CD8-positive, alpha-beta memory T cell (primary cell): ENCODE data around the gene LDHAL6B. TPM values are rescaled to one million over a fixed set of nuclear protein-coding genes. Genes with fewer than 3 reads are reported as not detected.

ENCODE experiments used
- CTCF ChIA-PET: fragments of 350-600 bp; sonication (Branson Sonifier 250); formaldehyde crosslinking; loops from one replicate; lab custom pipeline; 2021; ENCODE audit warnings: antibody characterized with exemption; lab: Charles Lee
- POLR2A ChIA-PET: fragments of 350-600 bp; sonication (Branson Sonifier 250); formaldehyde crosslinking; loops from one replicate; lab custom pipeline; 2021; ENCODE audit warnings: antibody characterized with exemption; lab: Charles Lee
- DNase-seq, 5 donors: peaks; one replicate each; pipeline versions ENCODE4 v3.0.0 to v3.0.0-alpha.2; 2020 to 2022; ENCODE audit warnings: mixed read lengths in 1 of 5
- H3K27ac ChIP-seq: one replicate; pipeline ENCODE4 v1.7.0; 2013; ENCODE audit warnings: low read depth, mild to moderate bottlenecking, low read length, moderate library complexity
- H3K27me3 ChIP-seq: 2 replicates; pipeline ENCODE4 v1.7.0; 2013; ENCODE audit warnings: low read length, mild to moderate bottlenecking; ENCODE audit not compliant: insufficient read depth, poor library complexity, severe bottlenecking
- H3K36me3 ChIP-seq: 2 replicates; pipeline ENCODE4 v1.7.0; 2013; ENCODE audit warnings: mild to moderate bottlenecking, low read length, moderate library complexity; ENCODE audit not compliant: insufficient read depth
- H3K4me1 ChIP-seq: 2 replicates; pipeline ENCODE4 v1.7.0; 2013; ENCODE audit warnings: mild to moderate bottlenecking, low read length, moderate library complexity; ENCODE audit not compliant: insufficient read depth
- H3K4me3 ChIP-seq: 2 replicates; pipeline ENCODE4 v1.7.0; 2013; ENCODE audit warnings: mild to moderate bottlenecking, low read length
- H3K9me3 ChIP-seq: 2 replicates; pipeline ENCODE4 v1.7.0; 2013; ENCODE audit warnings: mild to moderate bottlenecking, low read length
- H3K27ac Mint-ChIP-seq, 8 donors: one replicate each; pipeline ENCODE4 v1.8.0; 2020 to 2021; ENCODE audit warnings: mixed read lengths in 8 of 8, mild to moderate bottlenecking in 6 of 8, inconsistent platforms in 3 of 8, moderate library complexity in 3 of 8
- H3K27me3 Mint-ChIP-seq, 2 donors: one replicate each; pipeline ENCODE4 v1.8.0; 2020 to 2021; ENCODE audit warnings: mixed read lengths in 2 of 2, mild to moderate bottlenecking in 1 of 2, moderate library complexity in 1 of 2
- H3K36me3 Mint-ChIP-seq, 3 donors: one replicate each; pipeline ENCODE4 v1.8.0; 2020 to 2021; ENCODE audit warnings: mixed read lengths in 3 of 3, inconsistent platforms in 1 of 3, mild to moderate bottlenecking in 1 of 3
- H3K4me1 Mint-ChIP-seq, 3 donors: one replicate each; pipeline ENCODE4 v1.8.0; 2020 to 2021; ENCODE audit warnings: mixed read lengths in 3 of 3, inconsistent platforms in 1 of 3, mild to moderate bottlenecking in 1 of 3
- H3K4me3 Mint-ChIP-seq, 7 donors: one replicate each; pipeline ENCODE4 v1.8.0; 2020 to 2021; ENCODE audit warnings: mixed read lengths in 7 of 7, mild to moderate bottlenecking in 6 of 7, moderate library complexity in 4 of 7, inconsistent platforms in 2 of 7
- H3K9me3 Mint-ChIP-seq, 5 donors: one replicate each; pipeline ENCODE4 v1.8.0; 2020 to 2022; ENCODE audit warnings: mixed read lengths in 5 of 5, mild to moderate bottlenecking in 3 of 5, moderate library complexity in 2 of 5, inconsistent platforms in 1 of 5
- polyA plus RNA-seq: library from polyadenylated mRNA; unstranded; fragments of 300-500 nt; fragmentation: Illumina TruSeq; gene quantifications from one replicate; pipeline ENCODE4 v1.2.3, GENCODE V29; 2021
- total RNA-seq, 2 experiments: library from RNA; stranded (reverse); gene quantifications; one replicate each; pipeline ENCODE4 v1.2.3, GENCODE V29; 2021

The LDHAL6B gene
- total and polyA plus RNA-seq, 3 experiments from 2014 or later = not detected

- H3K4me1 ChIP-seq = no peaks in the 10 kb centered on the region
- ChIA-PET CTCF (no interaction called here), POLR2A (no interaction called here)
- no peaks in the 10 kb centered on the region for H3K36me3 ChIP-seq
- DNase-seq = no peak
- no peak overlapping the region for H3K27ac ChIP-seq
- Mint-ChIP-seq H3K36me3 (no peaks in the 10 kb centered on the region), H3K4me3 (no peak overlapping the region), H3K27me3 (no peaks in the 10 kb centered on the region), H3K9me3 (no peaks in the 10 kb centered on the region), H3K4me1 (peaks cover 0 to 3% (median 0%) of the 10 kb centered on the region in 3 donors), H3K27ac (no peak overlapping the region)
- H3K4me3 ChIP-seq = no peak overlapping the region
- H3K27me3 ChIP-seq = no peaks in the 10 kb centered on the region
- H3K9me3 ChIP-seq = no peaks in the 10 kb centered on the region
These were observed 6.8 kb upstream of the LDHAL6B start for GRCh38 chr15:59199626-59200465.

DNA sequence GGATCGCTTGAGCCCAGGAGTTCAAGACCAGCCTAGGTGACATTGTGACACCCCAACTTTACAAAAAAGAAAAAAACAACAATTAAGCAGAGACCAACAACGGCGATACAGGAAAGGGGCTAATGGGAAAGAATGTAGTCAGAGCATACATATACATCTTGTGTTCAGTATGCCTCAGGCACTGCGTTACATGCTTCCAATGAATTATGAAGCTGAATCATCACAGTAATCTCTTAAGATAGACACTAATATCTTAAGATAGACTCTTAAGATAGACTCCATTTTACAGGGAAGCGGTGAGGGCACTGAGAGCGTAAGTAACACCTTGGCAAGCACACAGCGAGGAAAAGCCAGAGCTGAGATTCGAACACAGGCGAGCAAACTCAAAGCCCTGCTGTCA is 6.1 kb upstream of the LDHAL6B start:
- H3K4me3 ChIP-seq = no peak overlapping the region
- H3K36me3 ChIP-seq = no peaks in the 10 kb centered on the region
- H3K27me3 ChIP-seq = no peaks in the 10 kb centered on the region
- Mint-ChIP-seq H3K4me3 (no peak overlapping the region), H3K27me3 (no peaks in the 10 kb centered on the region), H3K9me3 (no peaks in the 10 kb centered on the region), H3K27ac (no peak overlapping the region), H3K4me1 (no peaks in the 10 kb centered on the region), H3K36me3 (no peaks in the 10 kb centered on the region)
- no peak for DNase-seq
- H3K4me1 ChIP-seq = no peaks in the 10 kb centered on the region
- ChIA-PET POLR2A (no interaction called here), CTCF (no interaction called here)
- H3K27ac ChIP-seq = no peak overlapping the region
- no peaks in the 10 kb centered on the region for H3K9me3 ChIP-seq

DNA sequence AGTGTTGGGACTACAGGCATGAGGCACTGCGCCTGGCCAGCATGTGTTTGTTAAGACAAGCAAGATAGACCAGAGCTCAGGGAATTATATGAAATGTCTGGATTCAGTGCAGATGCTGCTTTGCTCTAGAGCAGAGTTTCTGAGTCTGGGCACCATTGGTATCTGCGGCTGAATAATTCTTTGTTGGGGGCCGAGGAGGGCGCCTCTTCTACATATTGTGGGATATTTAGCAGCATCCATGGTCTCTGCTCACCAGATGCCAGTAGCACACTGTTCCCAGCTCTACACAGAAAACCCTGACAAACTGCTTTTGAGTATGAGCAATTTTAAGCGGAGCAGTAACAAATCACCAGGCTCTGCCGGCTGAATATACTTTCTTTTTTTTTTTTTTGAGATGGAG is 3.6 kb upstream of the LDHAL6B start:
- peak overlapping the region in 1 of 8 donors; percentile 54 for H3K27ac Mint-ChIP-seq
- H3K4me1 Mint-ChIP-seq = no peaks in the 10 kb centered on the region
- Histone ChIP-seq H3K4me3 (no peak overlapping the region), H3K27me3 (no peaks in the 10 kb centered on the region), H3K36me3 (no peaks in the 10 kb centered on the region), H3K27ac (no peak overlapping the region), H3K9me3 (no peaks in the 10 kb centered on the region), H3K4me1 (no peaks in the 10 kb centered on the region)
- ChIA-PET POLR2A (no interaction called here), CTCF (no interaction called here)
- H3K9me3 Mint-ChIP-seq = no peaks in the 10 kb centered on the region
- H3K27me3 Mint-ChIP-seq = no peaks in the 10 kb centered on the region
- H3K4me3 Mint-ChIP-seq = no peak overlapping the region
- H3K36me3 Mint-ChIP-seq = no peaks in the 10 kb centered on the region
- DNase-seq = no peak

- H3K36me3 Mint-ChIP-seq = no peaks in the 10 kb centered on the region
- no peaks in the 10 kb centered on the region for H3K4me1 ChIP-seq
- no peaks in the 10 kb centered on the region for H3K9me3 Mint-ChIP-seq
- POLR2A ChIA-PET = interaction anchor here (0.5 kb wide), 1 partner anchor 35 kb away, joined by 4 read pairs; no protein-coding TSS in a partner anchor
- CTCF ChIA-PET = no interaction called here
- no peak overlapping the region for H3K27ac ChIP-seq
- no peaks in the 10 kb centered on the region for H3K4me1 Mint-ChIP-seq
- H3K27me3 Mint-ChIP-seq = no peaks in the 10 kb centered on the region
- H3K9me3 ChIP-seq = no peaks in the 10 kb centered on the region
- no peak overlapping the region for H3K4me3 Mint-ChIP-seq
- DNase-seq = no peak
- H3K4me3 ChIP-seq = no peak overlapping the region
- H3K36me3 ChIP-seq = no peaks in the 10 kb centered on the region
- no peak overlapping the region for H3K27ac Mint-ChIP-seq
- no peaks in the 10 kb centered on the region for H3K27me3 ChIP-seq
These were observed 3.0 kb upstream of the LDHAL6B start for GRCh38 chr15:59203657-59204056.

- Histone ChIP-seq H3K9me3 (no peaks in the 10 kb centered on the region), H3K4me1 (no peaks in the 10 kb centered on the region), H3K27ac (no peak overlapping the region), H3K36me3 (no peaks in the 10 kb centered on the region), H3K4me3 (no peak overlapping the region), H3K27me3 (no peaks in the 10 kb centered on the region)
- Mint-ChIP-seq H3K36me3 (no peaks in the 10 kb centered on the region), H3K4me1 (no peaks in the 10 kb centered on the region), H3K27me3 (peaks cover 0 to 9% of the 10 kb centered on the region in 2 donors), H3K9me3 (no peaks in the 10 kb centered on the region), H3K27ac (no peak overlapping the region), H3K4me3 (no peak overlapping the region)
- ChIA-PET POLR2A (no interaction called here), CTCF (no interaction called here)
- no peak for DNase-seq
These were observed 612 bp upstream of the LDHAL6B start for GRCh38 chr15:59205839-59206622.

DNA sequence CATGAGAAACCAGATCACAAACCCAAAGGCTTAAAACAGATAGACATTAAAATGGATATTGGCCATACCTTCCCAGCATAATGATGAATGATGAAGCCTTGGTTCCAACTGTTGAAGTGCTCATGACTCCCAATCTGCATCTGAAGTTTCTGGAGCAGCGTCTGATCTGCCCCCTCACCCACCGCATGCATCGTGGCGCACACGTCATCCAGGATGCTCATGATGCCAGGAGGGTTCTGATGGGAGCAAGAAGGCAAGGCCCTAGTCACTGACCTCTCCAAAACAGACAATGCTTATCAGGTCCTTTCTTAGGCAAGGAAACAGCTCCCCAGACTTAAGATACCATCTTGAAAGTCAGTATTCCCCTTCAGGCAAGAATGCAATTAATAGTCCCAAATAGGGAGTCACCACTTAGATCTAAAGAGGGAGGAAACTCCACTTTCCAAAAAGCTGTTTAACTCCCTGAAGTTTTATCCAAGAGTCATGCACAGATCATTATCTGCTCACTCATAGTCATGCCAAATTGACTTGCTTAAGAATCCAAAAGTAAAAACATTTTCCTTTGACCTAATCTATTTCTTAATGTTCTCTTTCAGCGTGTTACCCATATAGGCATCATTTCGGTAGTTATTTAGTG is 2.1 kb downstream of the LDHAL6B start:
- Mint-ChIP-seq H3K4me3 (no peak overlapping the region), H3K36me3 (no peaks in the 10 kb centered on the region), H3K27me3 (peaks cover 2 to 18% of the 10 kb centered on the region in 2 donors), H3K27ac (no peak overlapping the region), H3K4me1 (no peaks in the 10 kb centered on the region), H3K9me3 (no peaks in the 10 kb centered on the region)
- no peaks in the 10 kb centered on the region for H3K4me1 ChIP-seq
- H3K4me3 ChIP-seq = no peak overlapping the region
- DNase-seq = no peak
- H3K27me3 ChIP-seq = no peaks in the 10 kb centered on the region
- no peaks in the 10 kb centered on the region for H3K36me3 ChIP-seq
- no peak overlapping the region for H3K27ac ChIP-seq
- ChIA-PET POLR2A (no interaction called here), CTCF (no interaction called here)
- no peaks in the 10 kb centered on the region for H3K9me3 ChIP-seq

DNA sequence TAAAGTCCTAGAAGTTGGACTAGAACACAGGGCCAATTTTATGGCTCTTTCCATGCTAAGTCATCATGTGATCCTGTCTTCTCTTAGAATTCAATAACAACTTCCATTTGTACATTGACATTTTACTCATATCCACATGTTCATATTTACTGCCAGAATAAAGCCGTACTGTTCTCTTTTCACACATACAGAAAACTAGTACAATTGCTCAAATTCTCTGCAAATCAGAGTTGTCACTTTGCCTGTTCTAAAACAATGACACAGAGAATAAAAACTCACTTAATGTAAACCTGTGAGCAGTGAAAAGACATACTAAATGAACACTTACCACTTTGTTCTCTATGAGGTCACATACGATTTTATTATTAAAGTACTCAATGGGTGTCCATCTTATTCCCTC is 3.5 kb downstream of the LDHAL6B start:
- CTCF ChIA-PET = no interaction called here
- Mint-ChIP-seq H3K36me3 (no peaks in the 10 kb centered on the region), H3K4me3 (no peak overlapping the region), H3K27me3 (peaks cover 2 to 21% of the 10 kb centered on the region in 2 donors), H3K9me3 (no peaks in the 10 kb centered on the region), H3K27ac (no peak overlapping the region), H3K4me1 (no peaks in the 10 kb centered on the region)
- Histone ChIP-seq H3K9me3 (no peaks in the 10 kb centered on the region), H3K36me3 (no peaks in the 10 kb centered on the region), H3K27me3 (no peaks in the 10 kb centered on the region), H3K4me1 (no peaks in the 10 kb centered on the region), H3K4me3 (no peak overlapping the region), H3K27ac (no peak overlapping the region)
- no peak for DNase-seq
- POLR2A ChIA-PET = no interaction called here

GRCh38 chr15:59216911-59217310 is 10.3 kb downstream of the LDHAL6B start:
- peaks cover 0 to 10% of the 10 kb centered on the region in 2 donors for H3K27me3 Mint-ChIP-seq
- Histone ChIP-seq H3K9me3 (no peaks in the 10 kb centered on the region), H3K36me3 (no peaks in the 10 kb centered on the region), H3K4me1 (no peaks in the 10 kb centered on the region), H3K27me3 (no peaks in the 10 kb centered on the region), H3K4me3 (no peak overlapping the region), H3K27ac (no peak overlapping the region)
- DNase-seq = no peak
- ChIA-PET POLR2A (no interaction called here), CTCF (no interaction called here)
- no peak overlapping the region for H3K4me3 Mint-ChIP-seq
- no peaks in the 10 kb centered on the region for H3K4me1 Mint-ChIP-seq
- H3K36me3 Mint-ChIP-seq = no peaks in the 10 kb centered on the region
- no peaks in the 10 kb centered on the region for H3K9me3 Mint-ChIP-seq
- no peak overlapping the region for H3K27ac Mint-ChIP-seq
